ENCODE data around the gene SMARCA2.

Gene SMARCA2

DNA sequence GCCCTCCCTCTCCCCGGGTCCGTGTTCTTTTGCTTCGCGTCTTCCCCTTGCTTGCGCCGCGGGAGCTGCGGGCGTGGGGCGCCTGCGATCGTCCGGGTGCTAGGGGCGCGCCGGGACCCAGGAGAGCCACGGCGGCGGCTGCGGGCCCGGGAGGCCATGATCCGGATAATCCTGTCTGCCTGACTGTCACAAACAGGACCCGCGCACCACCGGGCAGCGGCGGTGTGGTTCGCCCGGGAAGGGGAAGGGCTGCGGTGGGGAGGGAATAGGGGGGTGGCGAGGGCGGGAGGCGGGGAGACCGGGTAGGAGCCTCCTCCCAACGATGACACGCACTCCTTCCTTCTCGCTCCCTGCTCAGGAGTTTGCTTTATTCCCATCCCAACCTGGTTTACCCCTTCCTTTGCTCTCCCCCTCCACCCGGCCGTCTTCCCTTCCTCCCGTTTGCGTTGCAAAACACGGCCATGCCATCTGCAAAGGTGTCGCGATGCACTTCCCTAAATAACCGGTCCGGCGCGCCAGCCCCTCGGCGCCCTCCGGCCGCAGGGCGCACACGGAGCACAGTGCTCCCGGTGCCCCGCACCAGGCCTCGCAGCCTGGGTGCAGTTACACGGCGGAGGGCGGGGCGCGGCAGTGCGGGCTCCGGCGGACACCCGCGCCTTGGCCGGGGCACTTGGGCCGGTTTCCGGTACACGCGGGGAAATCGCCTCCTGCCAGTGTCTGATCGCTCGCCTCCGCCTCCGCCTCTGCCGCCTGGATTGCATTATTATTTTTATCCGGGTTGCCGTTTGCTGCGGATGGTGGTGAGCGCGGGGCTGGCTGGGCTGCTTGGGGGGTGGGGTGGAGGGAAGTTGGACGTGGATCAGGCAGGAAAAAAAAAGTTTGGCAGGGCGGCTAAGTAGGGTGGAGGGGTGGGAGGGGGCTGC, 1.5 kb downstream of the SMARCA2 start:
- no peak for TF ChIP-seq FOXP2 (optimal IDR thresholded peaks at IDR 0.05; ENCODE audit: borderline replicate concordance, extremely low read depth, extremely low read length, insufficient read depth)
- TF ChIP-seq, protein P1, sequence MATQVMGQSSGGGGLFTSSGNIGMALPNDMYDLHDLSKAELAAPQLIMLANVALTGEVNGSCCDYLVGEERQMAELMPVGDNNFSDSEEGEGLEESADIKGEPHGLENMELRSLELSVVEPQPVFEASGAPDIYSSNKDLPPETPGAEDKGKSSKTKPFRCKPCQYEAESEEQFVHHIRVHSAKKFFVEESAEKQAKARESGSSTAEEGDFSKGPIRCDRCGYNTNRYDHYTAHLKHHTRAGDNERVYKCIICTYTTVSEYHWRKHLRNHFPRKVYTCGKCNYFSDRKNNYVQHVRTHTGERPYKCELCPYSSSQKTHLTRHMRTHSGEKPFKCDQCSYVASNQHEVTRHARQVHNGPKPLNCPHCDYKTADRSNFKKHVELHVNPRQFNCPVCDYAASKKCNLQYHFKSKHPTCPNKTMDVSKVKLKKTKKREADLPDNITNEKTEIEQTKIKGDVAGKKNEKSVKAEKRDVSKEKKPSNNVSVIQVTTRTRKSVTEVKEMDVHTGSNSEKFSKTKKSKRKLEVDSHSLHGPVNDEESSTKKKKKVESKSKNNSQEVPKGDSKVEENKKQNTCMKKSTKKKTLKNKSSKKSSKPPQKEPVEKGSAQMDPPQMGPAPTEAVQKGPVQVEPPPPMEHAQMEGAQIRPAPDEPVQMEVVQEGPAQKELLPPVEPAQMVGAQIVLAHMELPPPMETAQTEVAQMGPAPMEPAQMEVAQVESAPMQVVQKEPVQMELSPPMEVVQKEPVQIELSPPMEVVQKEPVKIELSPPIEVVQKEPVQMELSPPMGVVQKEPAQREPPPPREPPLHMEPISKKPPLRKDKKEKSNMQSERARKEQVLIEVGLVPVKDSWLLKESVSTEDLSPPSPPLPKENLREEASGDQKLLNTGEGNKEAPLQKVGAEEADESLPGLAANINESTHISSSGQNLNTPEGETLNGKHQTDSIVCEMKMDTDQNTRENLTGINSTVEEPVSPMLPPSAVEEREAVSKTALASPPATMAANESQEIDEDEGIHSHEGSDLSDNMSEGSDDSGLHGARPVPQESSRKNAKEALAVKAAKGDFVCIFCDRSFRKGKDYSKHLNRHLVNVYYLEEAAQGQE (IDR thresholded peaks at IDR 0.05; ENCODE audit: insufficient read depth in 1 of 2, low read depth in 2 of 2, low read length in 2 of 2), result 0 out of 4 replicates have a peak, but pooled peaks of 1 of the 2 experiments have one; percentile 19
- TF ChIP-seq POLR2AphosphoS5 (IDR thresholded peaks at IDR 0.05; ENCODE audit: low read depth, low read length), result peak; percentile 51
- no peak for TF ChIP-seq SIN3A (IDR thresholded peaks at IDR 0.05; ENCODE audit: borderline replicate concordance, insufficient read depth, low read length)
- 0 out of 2 replicates have a peak, but pooled peaks have one; percentile 30 for TF ChIP-seq TAF1 (IDR thresholded peaks at IDR 0.05; ENCODE audit: borderline replicate concordance, insufficient read depth, low read length)

DNA sequence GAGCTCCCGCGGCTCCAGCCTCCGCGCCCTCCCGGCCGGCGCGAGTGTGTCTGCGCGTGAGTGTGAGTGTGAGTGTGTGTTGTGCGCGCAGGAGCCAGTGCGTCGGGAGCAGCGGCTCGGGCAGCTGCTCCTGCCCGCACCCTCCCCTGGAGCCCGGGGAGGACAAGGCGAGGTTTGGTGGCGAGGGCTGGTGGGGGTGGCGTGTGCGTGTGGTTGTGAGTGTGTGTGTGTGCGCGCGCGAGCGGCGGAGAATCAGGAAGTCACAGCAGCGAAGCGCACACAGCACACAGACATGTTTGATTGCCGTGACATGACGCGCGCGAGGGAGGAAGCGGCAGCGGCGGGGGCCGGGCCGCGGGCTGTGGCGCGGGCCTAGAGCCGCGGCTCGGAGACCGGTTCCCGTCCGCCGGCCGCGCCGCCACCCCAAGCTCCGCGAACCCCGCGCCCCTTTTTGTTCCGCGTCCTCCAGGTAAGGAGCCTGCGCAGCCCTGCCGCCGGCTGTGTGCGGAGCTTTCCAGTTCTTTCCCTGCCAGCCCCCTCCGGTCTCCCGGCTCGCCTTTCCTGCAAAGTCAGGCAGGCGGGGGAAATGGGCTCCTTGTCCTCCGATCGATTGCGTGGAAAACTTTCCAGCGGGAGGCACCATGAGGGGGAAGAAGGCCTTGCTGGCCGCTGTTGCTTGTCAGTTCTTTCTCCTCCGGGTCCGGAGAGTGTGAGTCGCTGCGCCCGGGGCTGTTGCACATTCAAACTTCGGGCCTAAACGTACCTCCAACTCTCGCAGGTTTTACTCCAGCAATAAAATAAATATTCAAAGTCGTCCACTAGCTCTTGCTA, 2.4 kb downstream of the SMARCA2 start:
- TF ChIP-seq FOXP2 (optimal IDR thresholded peaks at IDR 0.05; ENCODE audit: borderline replicate concordance, extremely low read depth, extremely low read length, insufficient read depth), result peak; percentile 77
- TF ChIP-seq TAF1 (IDR thresholded peaks at IDR 0.05; ENCODE audit: borderline replicate concordance, insufficient read depth, low read length), result 0 out of 2 replicates have a peak, but pooled peaks have one; percentile 12
- TF ChIP-seq POLR2AphosphoS5 (IDR thresholded peaks at IDR 0.05; ENCODE audit: low read depth, low read length), result no peak

DNA sequence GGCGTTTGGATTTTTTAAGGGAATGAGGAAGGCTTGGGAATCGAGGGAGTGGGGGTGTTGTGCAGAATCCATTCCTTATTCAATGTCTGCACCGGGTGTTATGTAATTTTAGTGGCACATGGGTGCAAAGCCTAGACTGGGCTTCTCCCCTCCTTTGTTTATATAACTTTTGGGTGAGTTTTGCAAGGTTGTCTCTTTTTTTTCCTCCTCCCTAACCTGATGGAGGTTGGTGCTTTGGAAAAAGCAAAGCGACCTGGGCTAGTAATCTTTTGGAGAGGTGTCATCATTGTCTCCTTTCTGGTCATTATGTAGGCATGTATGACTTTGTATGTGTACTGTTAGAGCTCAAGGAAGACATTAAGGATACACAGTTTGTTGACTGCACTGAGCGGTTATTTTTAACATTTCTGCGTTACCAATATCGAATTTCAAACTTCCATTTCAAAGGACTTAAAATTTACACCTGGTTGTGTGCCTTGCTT, 3.1 kb downstream of the SMARCA2 start:
- TF ChIP-seq FOXP2 (optimal IDR thresholded peaks at IDR 0.05; ENCODE audit: borderline replicate concordance, extremely low read depth, extremely low read length, insufficient read depth) (no peak), SIN3A (IDR thresholded peaks at IDR 0.05; ENCODE audit: borderline replicate concordance, insufficient read depth, low read length) (no peak)
- TF ChIP-seq, protein P1 (IDR thresholded peaks at IDR 0.05; ENCODE audit: insufficient read depth in 1 of 2, low read depth in 2 of 2, low read length in 2 of 2), result no peak

DNA sequence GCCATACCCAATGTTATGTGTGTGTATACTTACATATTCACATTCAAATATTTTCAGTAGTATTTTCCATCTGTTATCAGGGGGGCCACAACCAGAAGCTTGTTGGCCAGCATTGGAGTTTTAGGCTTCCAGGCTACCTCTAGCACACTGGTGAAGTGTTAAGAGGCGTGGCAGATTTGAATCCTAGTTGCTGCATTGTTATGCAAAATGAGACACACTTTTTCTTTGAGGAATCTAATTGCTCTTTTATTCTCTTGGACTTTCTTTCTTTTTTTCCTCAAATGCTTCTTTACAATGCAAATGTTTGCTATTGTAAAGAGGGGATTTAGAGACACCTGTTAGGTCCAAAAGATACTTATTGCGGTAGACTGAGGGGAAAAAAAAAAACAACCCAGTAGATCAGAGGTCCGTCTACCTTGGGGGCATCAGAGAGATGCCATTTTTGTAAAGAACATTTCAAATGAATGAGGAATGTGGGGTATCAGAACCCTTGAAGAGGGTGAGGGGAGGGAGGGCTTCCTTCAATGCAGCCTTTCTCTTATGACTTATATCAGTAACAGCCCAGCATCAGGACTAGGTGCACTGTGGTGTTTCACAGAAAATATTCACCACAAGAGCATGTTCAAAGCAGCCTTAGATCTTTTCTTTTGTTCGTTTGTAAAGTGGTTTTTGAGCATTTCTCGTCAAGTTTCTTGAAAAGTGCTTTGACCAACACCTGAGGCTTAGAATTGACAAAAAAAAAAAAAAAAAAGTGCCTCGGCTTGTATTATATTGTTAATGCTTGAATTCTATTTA, 3.8 kb downstream of the SMARCA2 start:
- TF ChIP-seq POLR2AphosphoS5 (IDR thresholded peaks at IDR 0.05; ENCODE audit: low read depth, low read length), result no peak
- TF ChIP-seq, protein P1 (IDR thresholded peaks at IDR 0.05; ENCODE audit: insufficient read depth in 1 of 2, low read depth in 2 of 2, low read length in 2 of 2), result no peak
- TF ChIP-seq TAF1 (IDR thresholded peaks at IDR 0.05; ENCODE audit: borderline replicate concordance, insufficient read depth, low read length), result no peak
- TF ChIP-seq SIN3A (IDR thresholded peaks at IDR 0.05; ENCODE audit: borderline replicate concordance, insufficient read depth, low read length), result no peak
- TF ChIP-seq FOXP2 (optimal IDR thresholded peaks at IDR 0.05; ENCODE audit: borderline replicate concordance, extremely low read depth, extremely low read length, insufficient read depth), result no peak

DNA sequence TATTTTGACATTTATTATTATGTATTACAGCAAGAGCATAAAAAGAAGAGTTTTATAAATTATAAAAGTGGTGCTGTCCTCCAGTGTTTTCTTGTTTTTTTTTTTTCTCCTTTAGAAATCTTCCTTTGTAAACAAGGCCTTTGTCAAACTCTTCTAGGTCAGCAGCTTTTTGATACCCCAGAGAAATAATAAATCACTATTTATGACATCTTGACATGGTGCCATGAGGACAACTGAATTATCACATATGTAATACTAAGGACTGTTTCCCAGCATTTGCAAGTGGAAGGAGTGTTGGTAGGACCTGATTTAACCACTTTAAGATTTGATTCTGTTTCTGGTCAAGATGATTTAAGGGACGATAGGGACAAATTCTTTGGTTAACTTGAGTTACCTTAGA, 4.6 kb downstream of the SMARCA2 start:
- TF ChIP-seq SIN3A (IDR thresholded peaks at IDR 0.05; ENCODE audit: borderline replicate concordance, insufficient read depth, low read length) (no peak), POLR2AphosphoS5 (IDR thresholded peaks at IDR 0.05; ENCODE audit: low read depth, low read length) (no peak), FOXP2 (optimal IDR thresholded peaks at IDR 0.05; ENCODE audit: borderline replicate concordance, extremely low read depth, extremely low read length, insufficient read depth) (no peak)
